MM.1S (cell line): ENCODE results near the gene ZFPM1.

Experiments
- DNase-seq: peaks from one replicate; pipeline ENCODE4 v3.0.0-alpha.2; 2015
- H2AFZ ChIP-seq: fragments of 300-600 bp; sonication (generic); 2 replicates; pipeline ENCODE4 v1.6.0; 2016; ENCODE audit warnings: antibody characterized with exemption, low read length
- H3F3A ChIP-seq: fragments of 300-600 bp; sonication (generic); 2 replicates; pipeline ENCODE4 v1.6.1; 2016; ENCODE audit warnings: mild to moderate bottlenecking, antibody characterized with exemption, low read length, moderate library complexity, mixed read lengths; ENCODE audit not compliant: insufficient read depth
- H3K27ac ChIP-seq: fragments of 300-600 bp; sonication (generic); 2 replicates; pipeline ENCODE4 v1.5.1; 2016; ENCODE audit warnings: mild to moderate bottlenecking, low read length
- H3K27me3 ChIP-seq: fragments of 300-600 bp; sonication (generic); replicated peaks from 2 replicates; pipeline ENCODE4 v1.6.0; 2016; ENCODE audit warnings: low read length; ENCODE audit not compliant: insufficient read depth
- H3K36me3 ChIP-seq: fragments of 300-600 bp; sonication (generic); replicated peaks from 2 replicates; pipeline ENCODE4 v1.6.1; 2016; ENCODE audit warnings: mild to moderate bottlenecking, low read length, mixed read lengths; ENCODE audit not compliant: insufficient read depth
- H3K4me1 ChIP-seq: fragments of 300-600 bp; sonication (generic); 2 replicates; pipeline ENCODE4 v1.6.1; 2016; ENCODE audit warnings: low read length, mixed read lengths
- H3K4me2 ChIP-seq: fragments of 300-600 bp; sonication (generic); 2 replicates; pipeline ENCODE4 v1.6.0; 2016; ENCODE audit warnings: low read depth, low read length
- H3K4me3 ChIP-seq: fragments of 300-600 bp; sonication (generic); 2 replicates; pipeline ENCODE4 v1.5.1; 2016; ENCODE audit warnings: low read length, mixed read lengths
- H3K79me2 ChIP-seq: fragments of 300-600 bp; sonication (generic); 2 replicates; pipeline ENCODE4 v1.6.1; 2016; ENCODE audit warnings: mixed run types, low read length, mixed read lengths
- H3K9ac ChIP-seq: fragments of 300-600 bp; sonication (generic); 2 replicates; pipeline ENCODE4 v1.6.1; 2016; ENCODE audit warnings: low read length, mixed read lengths
- H3K9me2 ChIP-seq: fragments of 300-600 bp; sonication (generic); replicated peaks from 2 replicates; pipeline ENCODE4 v1.6.1; 2016; ENCODE audit warnings: mild to moderate bottlenecking, low read length, mixed read lengths; ENCODE audit not compliant: insufficient read depth
- H3K9me3 ChIP-seq: fragments of 300-600 bp; sonication (generic); replicated peaks from 2 replicates; pipeline ENCODE4 v1.6.1; 2016; ENCODE audit warnings: mild to moderate bottlenecking, low read length, mixed read lengths; ENCODE audit not compliant: insufficient read depth
- H4K20me1 ChIP-seq: fragments of 300-600 bp; sonication (generic); 2 replicates; pipeline ENCODE4 v1.6.1; 2016; ENCODE audit warnings: mild to moderate bottlenecking, low read length, moderate library complexity, mixed read lengths; ENCODE audit not compliant: insufficient read depth
- EZH2 ChIP-seq: fragments of 300-600 bp; sonication (generic); optimal IDR thresholded peaks from 2 replicates; pipeline ENCODE3; 2017; ENCODE audit warnings: low read depth, mild to moderate bottlenecking, antibody characterized with exemption, low read length, mixed read lengths
- EZH2phosphoT487 ChIP-seq: fragments of 300-600 bp; sonication (generic); IDR thresholded peaks from 2 replicates; pipeline ENCODE4 v1.6.1; 2018; ENCODE audit warnings: antibody characterized with exemption, low read length
- TF ChIP-seq, protein P1 (sequence below): fragments of 300-600 bp; sonication (generic); IDR thresholded peaks from 2 replicates; pipeline ENCODE4 v1.5.1; 2016; ENCODE audit warnings: antibody characterized with exemption, low read length, mixed read lengths

ZFPM1 gene

GRCh38 chr16:88511906-88512305, 58.8 kb downstream of the ZFPM1 start:
- Histone ChIP-seq H3K9me2 (no peaks in the 10 kb centered on the region), H3K36me3 (no peaks in the 10 kb centered on the region), H3K79me2 (no peaks in the 10 kb centered on the region), H3K9me3 (no peaks in the 10 kb centered on the region), H3K27me3 (no peaks in the 10 kb centered on the region), H4K20me1 (no peaks in the 10 kb centered on the region), H3F3A (no peaks in the 10 kb centered on the region), H3K4me2 (no peak overlapping the region), H3K4me1 (no peaks in the 10 kb centered on the region), H2AFZ (no peak overlapping the region), H3K27ac (no peak overlapping the region), H3K9ac (no peak overlapping the region), H3K4me3 (no peak overlapping the region)
- no peak for DNase-seq
- TF ChIP-seq, protein P1, sequence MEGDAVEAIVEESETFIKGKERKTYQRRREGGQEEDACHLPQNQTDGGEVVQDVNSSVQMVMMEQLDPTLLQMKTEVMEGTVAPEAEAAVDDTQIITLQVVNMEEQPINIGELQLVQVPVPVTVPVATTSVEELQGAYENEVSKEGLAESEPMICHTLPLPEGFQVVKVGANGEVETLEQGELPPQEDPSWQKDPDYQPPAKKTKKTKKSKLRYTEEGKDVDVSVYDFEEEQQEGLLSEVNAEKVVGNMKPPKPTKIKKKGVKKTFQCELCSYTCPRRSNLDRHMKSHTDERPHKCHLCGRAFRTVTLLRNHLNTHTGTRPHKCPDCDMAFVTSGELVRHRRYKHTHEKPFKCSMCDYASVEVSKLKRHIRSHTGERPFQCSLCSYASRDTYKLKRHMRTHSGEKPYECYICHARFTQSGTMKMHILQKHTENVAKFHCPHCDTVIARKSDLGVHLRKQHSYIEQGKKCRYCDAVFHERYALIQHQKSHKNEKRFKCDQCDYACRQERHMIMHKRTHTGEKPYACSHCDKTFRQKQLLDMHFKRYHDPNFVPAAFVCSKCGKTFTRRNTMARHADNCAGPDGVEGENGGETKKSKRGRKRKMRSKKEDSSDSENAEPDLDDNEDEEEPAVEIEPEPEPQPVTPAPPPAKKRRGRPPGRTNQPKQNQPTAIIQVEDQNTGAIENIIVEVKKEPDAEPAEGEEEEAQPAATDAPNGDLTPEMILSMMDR, result no peak
- TF ChIP-seq EZH2 (no peak), EZH2phosphoT487 (no peak)

DNA sequence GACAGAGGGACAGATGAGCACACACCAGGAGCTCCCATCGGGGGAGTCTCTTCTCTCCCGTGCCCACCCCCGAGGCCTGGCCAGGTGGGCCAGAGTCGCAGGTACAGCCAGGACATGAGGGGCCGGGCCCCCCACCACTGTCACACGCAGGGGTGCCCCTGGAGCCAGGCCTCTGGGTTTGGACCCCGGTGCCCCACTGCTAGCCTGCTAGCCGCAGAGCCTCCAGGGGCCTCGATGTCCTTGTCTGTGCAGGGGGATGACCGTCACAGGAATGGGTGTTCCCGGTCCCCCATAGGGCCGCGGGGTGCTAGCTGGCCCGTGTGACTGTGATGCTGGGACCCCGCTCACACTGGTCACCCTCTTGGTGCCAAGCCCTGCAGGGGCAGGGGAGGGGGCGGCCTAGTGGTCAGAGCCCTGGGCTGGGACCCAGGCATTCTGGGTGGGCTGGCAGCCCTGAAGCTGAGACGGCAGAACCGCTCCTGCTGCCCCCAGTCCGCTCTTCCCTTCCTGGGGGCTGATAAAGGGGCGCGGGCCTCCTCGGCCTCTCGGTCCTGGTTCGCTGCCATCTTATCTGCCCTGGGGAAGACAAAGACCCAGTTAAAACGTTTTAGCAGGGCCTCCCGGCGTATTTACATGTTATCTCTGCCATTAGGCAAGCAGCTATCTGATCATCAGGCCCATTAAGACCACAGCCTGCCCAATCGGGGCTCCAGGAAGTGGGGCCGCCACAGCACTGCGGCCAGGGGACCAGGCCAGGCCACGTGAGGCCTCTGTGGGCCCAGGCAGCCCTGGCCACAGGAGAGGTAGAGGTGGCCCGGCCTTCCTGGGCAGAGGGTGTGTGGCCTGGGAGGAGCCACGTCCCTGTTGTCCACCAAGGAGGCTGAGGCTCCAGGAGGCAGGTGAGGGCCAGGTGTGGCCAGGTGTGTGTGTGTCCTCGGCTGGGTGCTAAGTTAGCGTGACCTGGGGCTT, 59.9 kb downstream of the ZFPM1 start:
- H3K36me3 ChIP-seq, result no peaks in the 10 kb centered on the region
- no peaks in the 10 kb centered on the region for H3K4me1 ChIP-seq
- no peak overlapping the region for H3K9ac ChIP-seq
- no peaks in the 10 kb centered on the region for H4K20me1 ChIP-seq
- no peaks in the 10 kb centered on the region for H3F3A ChIP-seq
- no peak overlapping the region for H2AFZ ChIP-seq
- no peak overlapping the region for H3K4me3 ChIP-seq
- no peak overlapping the region for H3K27ac ChIP-seq
- no peaks in the 10 kb centered on the region for H3K79me2 ChIP-seq
- H3K9me2 ChIP-seq, result no peaks in the 10 kb centered on the region
- H3K9me3 ChIP-seq, result no peaks in the 10 kb centered on the region
- TF ChIP-seq, protein P1, result no peak
- TF ChIP-seq EZH2phosphoT487 (no peak), EZH2 (no peak)
- no peak for DNase-seq
- no peaks in the 10 kb centered on the region for H3K27me3 ChIP-seq
- H3K4me2 ChIP-seq, result no peak overlapping the region

- no peaks in the 10 kb centered on the region for H3K9me2 ChIP-seq
- no peak overlapping the region for H3K9ac ChIP-seq
- no peaks in the 10 kb centered on the region for H3K79me2 ChIP-seq
- H3K36me3 ChIP-seq, result no peaks in the 10 kb centered on the region
- H3K4me2 ChIP-seq, result no peak overlapping the region
- no peaks in the 10 kb centered on the region for H3F3A ChIP-seq
- no peaks in the 10 kb centered on the region for H4K20me1 ChIP-seq
- H2AFZ ChIP-seq, result no peak overlapping the region
- DNase-seq, result no peak
- H3K4me3 ChIP-seq, result no peak overlapping the region
- H3K9me3 ChIP-seq, result no peaks in the 10 kb centered on the region
- no peak overlapping the region for H3K27ac ChIP-seq
- H3K4me1 ChIP-seq, result no peaks in the 10 kb centered on the region
- TF ChIP-seq EZH2 (no peak), EZH2phosphoT487 (no peak)
- TF ChIP-seq, protein P1, result no peak
- no peaks in the 10 kb centered on the region for H3K27me3 ChIP-seq
These were observed 61.0 kb downstream of the ZFPM1 start for GRCh38 chr16:88514070-88514469.
